Measurements from ENCODE around the gene PPP2R2C. TPM values are rescaled to one million over a fixed set of nuclear protein-coding genes. Genes with fewer than 3 reads are reported as not detected.

The PPP2R2C gene
- polyA plus RNA-seq, 1 donor from 2014 or later: 34.4 TPM

GRCh38 chr4:6290256-6290655 lies 182.2 kb downstream of the PPP2R2C start:
- Histone ChIP-seq H3K4me3 (ENCODE audit: low read length) (no peak overlapping the region), H3K4me2 (ENCODE audit: low read length) (no peak overlapping the region), H3K9ac (ENCODE audit: low read length) (no peak overlapping the region), H3K79me2 (replicated peaks; ENCODE audit: insufficient read depth, low read length) (no peaks in the 10 kb centered on the region), H4K20me1 (ENCODE audit: insufficient read depth) (no peaks in the 10 kb centered on the region), H3K27ac (ENCODE audit: low read length) (no peak overlapping the region), H3F3A (ENCODE audit: insufficient read depth, low read length, poor library complexity, severe bottlenecking) (no peaks in the 10 kb centered on the region), H2AFZ (ENCODE audit: low read depth, low read length) (no peak overlapping the region), H3K9me3 (ENCODE audit: low read length) (no peaks in the 10 kb centered on the region), H3K27me3 (ENCODE audit: insufficient read depth, low read depth, low read length) (no peaks in the 10 kb centered on the region), H3K9me2 (ENCODE audit: insufficient read depth, low read length) (no peaks in the 10 kb centered on the region), H3K36me3 (ENCODE audit: insufficient read depth, low read length) (no peaks in the 10 kb centered on the region)
- TF ChIP-seq CTCF (IDR thresholded peaks at IDR 0.05; ENCODE audit: poor library complexity, severe bottlenecking) (no peak), REST (IDR thresholded peaks at IDR 0.05; ENCODE audit: borderline replicate concordance) (no peak), EP300 (conservative IDR thresholded peaks at IDR 0.05; ENCODE audit: poor library complexity, severe bottlenecking) (no peak), SMC3 (conservative IDR thresholded peaks at IDR 0.05; ENCODE audit: poor library complexity) (no peak), TAF1 (IDR thresholded peaks at IDR 0.05; ENCODE audit: low read depth) (no peak), MXI1 (conservative IDR thresholded peaks at IDR 0.05; ENCODE audit: poor library complexity, severe bottlenecking) (no peak), EZH2 (IDR thresholded peaks at IDR 0.05; ENCODE audit: borderline replicate concordance, insufficient read depth, low read length, poor library complexity, severe bottlenecking) (no peak), POLR2AphosphoS5 (IDR thresholded peaks at IDR 0.05) (no peak), RAD21 (conservative IDR thresholded peaks at IDR 0.05) (no peak)

- Histone ChIP-seq H3K79me2 (replicated peaks; ENCODE audit: insufficient read depth, low read length) (no peaks in the 10 kb centered on the region), H3K36me3 (ENCODE audit: insufficient read depth, low read length) (no peaks in the 10 kb centered on the region), H3K9ac (ENCODE audit: low read length) (no peak overlapping the region), H3K9me2 (ENCODE audit: insufficient read depth, low read length) (no peaks in the 10 kb centered on the region), H3K27me3 (ENCODE audit: insufficient read depth, low read depth, low read length) (no peaks in the 10 kb centered on the region), H4K20me1 (ENCODE audit: insufficient read depth) (no peaks in the 10 kb centered on the region), H3K4me2 (ENCODE audit: low read length) (no peak overlapping the region), H3K9me3 (ENCODE audit: low read length) (no peaks in the 10 kb centered on the region), H3K27ac (ENCODE audit: low read length) (no peak overlapping the region), H2AFZ (ENCODE audit: low read depth, low read length) (no peak overlapping the region), H3K4me3 (ENCODE audit: low read length) (no peak overlapping the region), H3F3A (ENCODE audit: insufficient read depth, low read length, poor library complexity, severe bottlenecking) (no peaks in the 10 kb centered on the region)
- TF ChIP-seq EP300 (conservative IDR thresholded peaks at IDR 0.05; ENCODE audit: poor library complexity, severe bottlenecking): no peak
- TF ChIP-seq TAF1 (IDR thresholded peaks at IDR 0.05; ENCODE audit: low read depth): no peak
- no peak for TF ChIP-seq RAD21 (conservative IDR thresholded peaks at IDR 0.05)
- TF ChIP-seq POLR2AphosphoS5 (IDR thresholded peaks at IDR 0.05): no peak
- no peak for TF ChIP-seq EZH2 (IDR thresholded peaks at IDR 0.05; ENCODE audit: borderline replicate concordance, insufficient read depth, low read length, poor library complexity, severe bottlenecking)
- TF ChIP-seq REST (IDR thresholded peaks at IDR 0.05; ENCODE audit: borderline replicate concordance): no peak
- TF ChIP-seq SMC3 (conservative IDR thresholded peaks at IDR 0.05; ENCODE audit: poor library complexity): no peak
- no peak for TF ChIP-seq MXI1 (conservative IDR thresholded peaks at IDR 0.05; ENCODE audit: poor library complexity, severe bottlenecking)
- TF ChIP-seq CTCF (IDR thresholded peaks at IDR 0.05; ENCODE audit: poor library complexity, severe bottlenecking): no peak
Measured at GRCh38 chr4:6288871-6289270, 183.5 kb downstream of the PPP2R2C start.
